ENCODE results near the gene TTC33.
"Not testable (repeated sequence)": the region's sequence is repeated elsewhere in the genome, so short reads cannot be mapped to it uniquely, and the experiment has no call there.

TTC33 gene

DNA sequence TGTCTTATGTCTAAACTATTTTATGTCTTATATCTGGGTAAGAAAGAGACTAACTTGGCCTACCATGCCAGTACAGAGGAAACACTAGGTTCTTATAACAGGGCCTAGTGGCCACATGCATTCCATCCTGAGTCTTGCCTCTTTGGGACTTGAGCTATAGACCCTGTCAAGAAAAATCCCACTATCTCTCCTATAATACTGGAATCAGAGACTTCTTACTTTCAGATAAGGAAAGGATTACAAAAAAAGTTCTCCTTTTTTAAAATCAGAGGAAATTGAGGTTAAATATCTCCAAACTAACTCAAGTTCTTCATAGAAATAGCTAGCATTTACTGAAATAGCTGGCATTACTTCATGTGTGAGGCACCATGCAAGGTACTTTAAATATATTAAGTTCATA is 41.8 kb downstream of the TTC33 start:
- no peak for DNase-seq

- not testable (repeated sequence) for DNase-seq
These were observed 45.2 kb downstream of the TTC33 start for GRCh38 chr5:40710575-40710974.

- not testable (repeated sequence) for DNase-seq
These were observed 50.3 kb downstream of the TTC33 start for GRCh38 chr5:40705484-40705883.

DNA sequence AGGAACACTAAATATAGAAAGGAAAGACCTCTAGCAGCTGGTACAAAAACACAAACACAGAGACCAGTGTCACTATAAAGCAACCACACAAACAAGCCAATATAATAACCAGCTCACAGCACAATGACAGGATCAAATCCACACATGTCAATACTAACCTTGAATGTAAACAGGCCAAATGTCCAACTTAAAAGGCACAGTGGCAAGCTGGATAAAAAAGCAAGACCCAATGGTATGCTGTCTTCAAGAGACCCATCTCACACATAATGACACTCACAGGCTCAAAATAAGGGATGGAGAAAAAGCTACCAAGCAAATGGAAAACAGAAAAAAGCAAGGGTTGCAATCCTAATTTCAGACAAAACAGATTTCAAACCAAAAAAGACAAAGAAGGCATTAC is 53.7 kb downstream of the TTC33 start:
- not testable (repeated sequence) for DNase-seq

- DNase-seq: no peak
These were observed 55.5 kb downstream of the TTC33 start for GRCh38 chr5:40700116-40700782.

DNA sequence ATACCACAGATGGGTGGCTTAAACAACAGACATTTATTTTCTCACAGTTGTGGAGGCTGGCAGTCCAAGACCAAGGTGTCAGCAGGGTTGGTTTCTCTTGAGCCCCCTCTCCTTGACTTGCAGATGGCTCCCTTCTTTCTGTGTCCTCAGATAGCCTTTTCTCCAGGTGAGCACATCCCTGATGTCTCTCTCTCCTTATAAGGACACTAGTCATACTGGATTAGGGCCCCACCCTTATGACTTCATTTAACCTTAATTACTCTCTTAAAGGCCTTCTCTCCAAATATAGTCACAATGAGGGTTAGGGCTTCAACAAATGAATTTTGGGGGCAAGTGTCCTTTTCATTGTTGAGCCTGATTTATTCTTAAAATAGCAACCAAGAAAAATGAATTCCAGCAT is 61.3 kb downstream of the TTC33 start:
- no peak for DNase-seq

- no peak for DNase-seq
These were observed 63.9 kb downstream of the TTC33 start for GRCh38 chr5:40691894-40692293.

GRCh38 chr5:40690267-40690666 is 65.5 kb downstream of the TTC33 start:
- DNase-seq: no peak

- DNase-seq: peak; percentile 92
These were observed 66.3 kb downstream of the TTC33 start for GRCh38 chr5:40689438-40689837.

DNA sequence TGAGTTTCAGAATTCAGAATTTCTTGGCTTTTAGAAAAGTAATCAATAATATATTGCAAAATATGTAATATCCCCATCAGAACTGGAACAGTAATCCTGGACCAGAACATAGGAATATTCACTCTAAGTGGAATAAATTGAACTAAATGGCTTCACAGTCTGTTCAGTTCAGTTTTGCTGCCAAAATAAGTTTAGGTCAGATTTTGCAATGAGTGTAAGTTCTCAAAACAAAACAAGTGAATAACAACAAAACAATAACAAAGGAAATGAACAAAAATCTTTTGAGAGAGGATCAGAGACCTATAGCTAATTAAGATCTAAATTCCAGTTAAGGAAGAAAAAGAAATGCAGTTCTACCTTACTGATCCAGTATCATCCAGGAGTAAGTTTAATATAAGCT is 66.8 kb downstream of the TTC33 start:
- no peak for DNase-seq

- peak; percentile 74 for DNase-seq
These were observed 67.5 kb downstream of the TTC33 start for GRCh38 chr5:40688127-40688761.

DNA sequence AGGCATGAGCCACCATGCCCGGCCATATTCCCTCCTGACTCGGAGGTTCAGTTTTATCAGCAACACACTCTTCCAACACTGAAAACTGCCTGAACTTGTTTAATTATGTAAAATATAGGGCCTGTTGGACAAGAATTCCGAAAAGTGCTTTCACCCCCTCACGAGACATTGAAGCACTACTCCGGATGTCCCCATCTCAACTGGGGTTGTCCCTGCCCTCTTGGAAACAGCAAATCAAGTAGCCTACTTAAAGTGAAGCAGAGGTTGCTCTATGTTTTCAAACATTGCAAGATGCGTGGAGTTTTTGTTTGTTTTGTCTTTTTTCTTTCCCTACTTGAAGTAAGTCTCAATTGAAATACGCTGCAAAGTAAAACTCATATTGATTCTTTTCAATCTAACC is 68.4 kb downstream of the TTC33 start:
- no peak for DNase-seq

DNA sequence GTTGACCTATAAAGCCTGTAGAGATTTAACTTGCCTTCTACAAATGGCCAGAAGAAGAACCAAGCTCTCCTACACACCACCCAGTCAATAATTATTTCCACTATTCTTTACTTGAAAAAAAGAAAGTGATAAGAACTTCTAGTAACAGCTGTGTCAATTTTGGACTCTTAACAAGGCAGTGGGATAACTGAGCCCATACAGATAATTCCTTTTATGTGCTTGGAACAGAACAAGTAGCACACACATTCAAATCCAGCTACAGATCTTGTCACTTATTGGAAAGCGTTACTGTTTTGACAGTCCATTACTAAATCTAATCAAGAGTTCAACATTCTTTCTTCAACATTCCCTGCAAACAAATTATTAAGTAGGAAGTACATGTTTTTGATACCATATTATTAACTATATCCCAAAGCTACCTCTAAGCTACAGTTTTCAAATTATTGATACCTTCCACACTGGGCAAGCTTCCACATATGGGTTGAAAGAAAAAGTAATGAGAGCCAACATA is 69.7 kb downstream of the TTC33 start:
- no peak for DNase-seq

GRCh38 chr5:40685193-40685592 is 70.6 kb downstream of the TTC33 start:
- no peak for DNase-seq

DNA sequence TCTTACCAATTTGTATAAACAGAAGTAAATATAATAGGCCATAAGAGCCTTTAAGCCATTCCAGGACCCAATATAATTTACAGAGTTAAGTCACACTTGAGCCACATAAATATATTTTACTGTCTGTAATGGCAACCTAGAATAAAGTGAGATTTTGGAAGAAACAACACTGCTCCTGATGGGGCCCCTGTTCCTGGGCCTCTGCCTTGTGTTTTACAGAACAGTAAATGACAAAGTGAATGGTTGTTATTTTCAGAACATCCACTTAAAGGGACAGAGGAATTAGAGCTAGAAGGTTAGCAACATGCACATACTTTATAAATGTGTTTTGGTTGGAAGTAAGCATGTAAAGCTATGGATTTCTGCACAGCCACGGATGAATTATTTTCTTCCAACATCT is 72.5 kb downstream of the TTC33 start:
- DNase-seq: no peak

DNA sequence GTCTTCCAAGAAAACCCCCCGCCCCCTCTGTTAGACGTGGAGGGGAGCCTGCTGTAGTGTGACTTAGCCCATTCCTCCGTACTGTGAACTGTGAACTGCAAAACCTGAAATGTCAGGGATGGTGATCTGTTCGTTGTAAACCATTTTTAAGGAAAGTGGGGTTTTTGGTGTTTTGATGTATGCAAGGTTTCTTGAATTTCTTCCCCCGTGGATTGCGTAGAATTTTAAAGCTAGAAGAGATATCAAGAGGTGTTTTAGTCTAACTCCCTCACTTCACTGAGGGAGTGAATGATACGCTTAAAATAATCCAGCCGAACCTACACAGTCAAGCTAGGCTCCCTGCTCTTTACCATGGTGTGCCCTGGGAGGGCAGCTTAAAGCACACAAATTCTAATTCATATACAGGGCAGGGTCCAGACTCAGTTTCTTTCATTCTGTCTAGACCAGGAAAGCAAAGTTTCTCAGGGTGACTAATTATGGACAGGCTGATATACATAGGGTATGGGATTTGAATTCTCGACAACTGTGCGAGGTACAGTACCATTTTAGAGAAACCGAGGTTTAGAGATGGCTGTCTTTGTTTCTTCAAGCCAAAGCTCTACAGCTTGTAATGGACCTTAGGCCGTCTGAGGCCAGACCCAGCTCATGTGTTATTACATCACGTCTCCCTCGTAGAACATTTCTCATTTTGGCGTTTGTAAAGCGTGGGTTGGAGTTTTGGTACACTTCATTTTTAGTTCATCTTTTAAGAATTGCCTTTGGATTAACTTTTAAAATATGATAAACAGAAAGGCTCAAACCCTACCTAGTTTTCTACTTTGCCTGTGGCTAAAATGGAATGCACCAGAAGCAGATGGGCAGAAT is 73.4 kb downstream of the TTC33 start:
- no peak for DNase-seq

DNA sequence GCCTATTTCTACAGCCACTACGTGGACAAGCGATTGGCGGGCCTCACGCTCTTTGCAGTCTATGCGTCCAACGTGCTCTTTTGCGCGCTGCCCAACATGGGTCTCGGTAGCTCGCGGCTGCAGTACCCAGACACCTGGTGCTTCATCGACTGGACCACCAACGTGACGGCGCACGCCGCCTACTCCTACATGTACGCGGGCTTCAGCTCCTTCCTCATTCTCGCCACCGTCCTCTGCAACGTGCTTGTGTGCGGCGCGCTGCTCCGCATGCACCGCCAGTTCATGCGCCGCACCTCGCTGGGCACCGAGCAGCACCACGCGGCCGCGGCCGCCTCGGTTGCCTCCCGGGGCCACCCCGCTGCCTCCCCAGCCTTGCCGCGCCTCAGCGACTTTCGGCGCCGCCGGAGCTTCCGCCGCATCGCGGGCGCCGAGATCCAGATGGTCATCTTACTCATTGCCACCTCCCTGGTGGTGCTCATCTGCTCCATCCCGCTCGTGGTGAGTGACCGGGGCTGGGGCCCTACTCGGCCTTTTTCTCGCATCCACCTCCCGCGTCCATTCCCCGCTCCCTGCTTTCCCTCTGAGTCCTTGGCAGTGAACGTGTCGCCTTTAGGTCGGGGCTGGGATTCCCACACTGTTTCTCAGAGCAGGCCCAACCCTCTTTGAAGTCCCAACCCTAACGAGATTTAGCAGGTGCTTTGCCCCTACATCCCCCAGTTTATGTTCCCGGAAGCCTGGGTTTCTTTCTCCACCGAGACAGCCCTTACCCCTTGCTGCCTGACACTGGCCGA is 74.2 kb downstream of the TTC33 start:
- no peak for DNase-seq

DNA sequence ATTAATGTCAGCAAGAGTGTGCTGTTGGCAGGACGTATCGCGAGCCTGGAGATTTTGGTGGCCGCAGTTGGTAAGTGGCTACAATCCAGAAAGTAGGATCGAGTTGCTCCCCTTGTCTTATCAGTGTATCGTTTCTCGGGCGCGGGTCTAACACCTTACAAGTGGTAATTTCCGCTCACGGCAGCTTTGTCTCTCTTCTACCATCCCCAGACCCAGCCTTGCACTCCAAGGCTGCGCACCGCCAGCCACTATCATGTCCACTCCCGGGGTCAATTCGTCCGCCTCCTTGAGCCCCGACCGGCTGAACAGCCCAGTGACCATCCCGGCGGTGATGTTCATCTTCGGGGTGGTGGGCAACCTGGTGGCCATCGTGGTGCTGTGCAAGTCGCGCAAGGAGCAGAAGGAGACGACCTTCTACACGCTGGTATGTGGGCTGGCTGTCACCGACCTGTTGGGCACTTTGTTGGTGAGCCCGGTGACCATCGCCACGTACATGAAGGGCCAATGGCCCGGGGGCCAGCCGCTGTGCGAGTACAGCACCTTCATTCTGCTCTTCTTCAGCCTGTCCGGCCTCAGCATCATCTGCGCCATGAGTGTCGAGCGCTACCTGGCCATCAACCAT is 74.9 kb downstream of the TTC33 start:
- DNase-seq: no peak

- no peak for DNase-seq
These were observed 75.7 kb downstream of the TTC33 start, which contains the start of gene PTGER4 for GRCh38 chr5:40679913-40680681. TSS of gene PTGER4 (plus strand) at chr5:40679915. CDS start at chr5:40680994, 1,079 bp downstream.

DNA sequence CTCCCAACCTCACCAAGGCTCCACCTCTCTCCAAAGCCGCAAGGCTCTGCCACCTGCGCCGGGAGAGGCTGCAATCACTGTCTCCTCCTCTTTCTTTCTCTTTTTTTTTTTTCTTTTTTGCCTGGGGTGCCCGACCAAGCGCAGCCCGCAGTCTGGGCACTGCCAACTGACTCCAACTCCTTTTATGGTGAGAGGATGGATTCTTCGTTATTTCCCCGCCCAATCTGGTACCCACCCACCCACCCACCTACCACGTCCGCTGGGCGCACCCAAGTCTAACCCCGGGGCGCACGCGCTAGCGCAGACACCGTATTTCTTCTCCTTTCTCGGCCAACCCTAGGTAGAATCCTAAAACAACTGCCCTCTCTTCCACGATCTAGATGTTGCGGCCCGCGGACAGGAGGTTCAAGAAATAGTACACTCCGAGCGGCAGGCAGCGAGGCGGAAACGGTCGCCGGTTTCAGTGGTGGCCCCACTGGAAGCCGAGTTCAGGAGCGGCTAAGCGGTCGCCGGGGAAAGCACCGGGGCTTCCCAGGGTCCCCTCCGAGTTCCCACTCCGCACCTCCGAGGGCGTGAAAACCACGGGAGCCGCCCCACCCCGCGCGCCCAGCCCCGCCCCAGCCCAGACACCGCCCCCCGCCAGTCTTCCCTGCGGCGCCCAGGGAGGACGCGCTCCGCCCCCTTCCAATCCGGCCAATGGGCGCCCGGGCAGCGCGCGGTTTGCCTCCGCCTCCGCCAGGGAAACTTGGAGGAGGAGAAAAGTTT is 76.4 kb downstream of the TTC33 start:
- DNase-seq: peak; percentile 58

Measured in amniotic stem cell (primary cell).